Measurements from ENCODE around the gene TRIO. TPM values are rescaled to one million over a fixed set of nuclear protein-coding genes. Genes with fewer than 3 reads are reported as not detected.

The TRIO gene
- total and polyA plus RNA-seq, 4 experiments from 2014 or later = 0.09 to 11.5 (median 9.7) TPM; not detected in 1

DNA sequence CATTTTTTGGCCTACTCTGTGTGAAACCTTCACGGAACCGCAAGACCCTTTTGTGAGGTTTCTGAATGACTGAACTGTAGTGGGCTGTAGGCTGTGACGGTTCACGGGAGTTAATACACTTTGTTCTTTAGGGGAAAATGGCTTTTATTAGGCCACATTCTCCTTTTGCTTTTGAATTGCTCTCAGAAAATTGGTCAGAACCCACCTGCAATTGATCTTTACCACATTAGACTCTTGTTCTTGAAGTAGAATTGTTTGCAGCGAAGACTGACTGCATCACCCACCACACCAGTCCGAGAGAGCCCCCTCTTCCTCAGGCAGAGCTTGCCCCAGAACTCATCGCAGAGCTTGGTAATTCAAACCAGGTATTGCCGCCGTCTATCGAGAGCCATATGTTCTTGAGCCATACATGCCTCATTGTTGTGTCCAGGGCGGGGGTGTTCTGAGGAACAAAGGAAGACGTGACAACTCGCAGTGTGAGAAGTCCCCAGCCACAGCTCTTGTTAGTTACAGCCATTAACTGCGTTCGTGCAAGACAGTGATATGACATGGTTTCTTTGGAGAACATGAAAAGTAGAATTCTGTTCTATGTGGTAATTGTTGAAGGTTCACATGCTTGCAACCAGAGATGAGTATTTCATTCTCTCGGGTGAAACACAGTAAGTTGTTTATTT, 272.0 kb downstream of the TRIO start:
- Histone ChIP-seq H3K9me3 (ENCODE audit: control insufficient read depth in 1 of 2, low read length in 2 of 2) (no peaks in the 10 kb centered on the region), H3K4me3 (ENCODE audit: low read length in 2 of 2) (peak overlapping the region in 1 of 2 donors; percentile 29), H3K4me1 (ENCODE audit: insufficient read depth, low read length) (peaks cover 47% of the 10 kb centered on the region), H3K36me3 (ENCODE audit: insufficient read depth, low read length) (no peaks in the 10 kb centered on the region), H3K27me3 (ENCODE audit: insufficient read depth, low read length) (no peaks in the 10 kb centered on the region), H3K27ac (ENCODE audit: low read depth, low read length) (peak overlapping the region; percentile 58)
- H3K4me1 Mint-ChIP-seq = peaks cover 32 to 66% (median 46%) of the 10 kb centered on the region in 4 donors
- peaks cover 0 to 1% of the 10 kb centered on the region in 2 donors for H3K36me3 Mint-ChIP-seq
- H3K27ac Mint-ChIP-seq = peak overlapping the region; percentile 83 to 98 (median 95)
- H3K4me3 Mint-ChIP-seq = peak overlapping the region; percentile 48 to 79 (median 63)
- CTCF ChIA-PET (ENCODE audit: partially characterized antibody) = interaction anchor here (1.1 to 4.9 kb wide), 4 partner anchors 9 to 233 kb away, joined by 3 to 29 read pairs (median 14); no protein-coding TSS in a partner anchor
- no peaks in the 10 kb centered on the region for H3K9me3 Mint-ChIP-seq
- DNase-seq = peak in 4 of 5 donors; percentile 13 to 19 (median 16)
- POLR2A ChIA-PET (ENCODE audit: partially characterized antibody) = interaction anchor here (0.6 to 2.8 kb wide), 4 partner anchors 15 to 352 kb away, joined by 3 to 26 read pairs (median 6); partner anchors contain the start of gene OTULINL
- intact Hi-C loops (cut with micrococcal nuclease) = loop anchor here (2.0 kb wide), 1 partner anchor 396 kb away; no protein-coding TSS in a partner anchor
- peaks cover 0 to 2% of the 10 kb centered on the region in 2 donors for H3K27me3 Mint-ChIP-seq

- H3K4me3 ChIP-seq (ENCODE audit: low read length in 2 of 2) = no peak overlapping the region
- peak overlapping the region; percentile 58 for H3K27ac ChIP-seq (ENCODE audit: low read depth, low read length)
Measured at GRCh38 chr5:14415698-14416074, 272.5 kb downstream of the TRIO start.

DNA sequence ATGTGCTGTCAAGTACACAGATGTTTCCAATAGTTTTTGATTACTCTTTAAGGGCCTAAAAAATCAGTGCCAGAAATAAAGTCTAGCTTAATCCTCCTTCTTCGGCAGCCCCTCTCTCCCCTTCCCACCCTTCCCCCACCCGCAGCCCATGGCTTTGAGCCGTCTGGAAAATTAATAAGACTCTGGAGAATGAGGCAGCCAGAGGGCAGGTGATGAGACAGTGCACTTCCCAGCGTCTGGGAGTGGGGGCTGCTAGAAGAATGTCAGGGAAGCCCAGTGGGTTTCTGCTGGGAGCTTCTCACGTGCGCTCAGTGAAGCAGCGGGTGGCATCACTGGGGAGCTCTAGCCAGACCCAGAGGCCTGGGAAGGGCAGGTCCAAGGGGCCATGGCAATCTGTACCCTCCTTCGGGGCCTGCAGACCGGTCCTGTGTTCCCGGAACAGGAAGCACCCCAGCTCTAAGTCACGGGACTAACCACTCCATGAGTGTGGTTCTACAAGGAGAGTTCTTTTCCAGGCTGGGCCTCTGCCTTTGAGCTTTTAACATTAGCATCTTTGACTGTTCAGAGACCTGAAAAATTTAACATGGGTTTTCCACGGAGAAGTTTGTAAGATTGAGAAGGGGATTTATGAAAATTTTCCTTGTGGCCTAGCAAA, 273.6 kb downstream of the TRIO start:
- peaks cover 32 to 66% (median 46%) of the 10 kb centered on the region in 4 donors for H3K4me1 Mint-ChIP-seq

More at GRCh38 chr5:14415698-14416074, 272.5 kb downstream of the TRIO start:
- H3K27me3 Mint-ChIP-seq = peaks cover 0 to 2% of the 10 kb centered on the region in 2 donors
- Histone ChIP-seq H3K36me3 (ENCODE audit: insufficient read depth, low read length) (no peaks in the 10 kb centered on the region), H3K4me1 (ENCODE audit: insufficient read depth, low read length) (peaks cover 47% of the 10 kb centered on the region), H3K9me3 (ENCODE audit: control insufficient read depth in 1 of 2, low read length in 2 of 2) (no peaks in the 10 kb centered on the region), H3K27me3 (ENCODE audit: insufficient read depth, low read length) (no peaks in the 10 kb centered on the region)
- peak in 1 of 5 donors; percentile 51 for DNase-seq
- CTCF ChIA-PET (ENCODE audit: partially characterized antibody) = interaction anchor here (4.8 kb wide), 1 partner anchor 232 kb away, joined by 25 read pairs; no protein-coding TSS in a partner anchor
- intact Hi-C loops (cut with micrococcal nuclease) = loop anchor here (2.0 kb wide), 1 partner anchor 395 kb away; no protein-coding TSS in a partner anchor
- peaks cover 32 to 66% (median 46%) of the 10 kb centered on the region in 4 donors for H3K4me1 Mint-ChIP-seq
- H3K27ac Mint-ChIP-seq = peak overlapping the region; percentile 83 to 98 (median 95)
- POLR2A ChIA-PET (ENCODE audit: partially characterized antibody) = interaction anchor here (1.0 to 2.8 kb wide), 3 partner anchors 16 to 233 kb away, joined by 3 to 26 read pairs (median 7); partner anchors contain the start of gene OTULINL
- peak overlapping the region; percentile 48 to 79 (median 63) for H3K4me3 Mint-ChIP-seq
- peaks cover 0 to 1% of the 10 kb centered on the region in 2 donors for H3K36me3 Mint-ChIP-seq
- H3K9me3 Mint-ChIP-seq = no peaks in the 10 kb centered on the region

GRCh38 chr5:14417276-14417730, 274.2 kb downstream of the TRIO start:
- Mint-ChIP-seq H3K27me3 (peaks cover 0 to 2% of the 10 kb centered on the region in 2 donors), H3K36me3 (peaks cover 0 to 1% of the 10 kb centered on the region in 2 donors), H3K4me1 (peaks cover 32 to 63% (median 44%) of the 10 kb centered on the region in 4 donors), H3K4me3 (peak overlapping the region in 3 of 8 donors; percentile 44 to 67 (median 55)), H3K9me3 (no peaks in the 10 kb centered on the region), H3K27ac (peak overlapping the region in 6 of 7 donors; percentile 63 to 87 (median 80))
- ChIA-PET CTCF (ENCODE audit: partially characterized antibody) (interaction anchor here (1.0 to 1.4 kb wide), 3 partner anchors 19 to 231 kb away, joined by 3 to 8 read pairs (median 4); no protein-coding TSS in a partner anchor), POLR2A (ENCODE audit: partially characterized antibody) (no interaction called here)
- Histone ChIP-seq H3K27me3 (ENCODE audit: insufficient read depth, low read length) (no peaks in the 10 kb centered on the region), H3K27ac (ENCODE audit: low read depth, low read length) (no peak overlapping the region), H3K36me3 (ENCODE audit: insufficient read depth, low read length) (no peaks in the 10 kb centered on the region), H3K9me3 (ENCODE audit: control insufficient read depth in 1 of 2, low read length in 2 of 2) (no peaks in the 10 kb centered on the region), H3K4me3 (ENCODE audit: low read length in 2 of 2) (no peak overlapping the region), H3K4me1 (ENCODE audit: insufficient read depth, low read length) (peaks cover 46% of the 10 kb centered on the region)
- intact Hi-C loops (cut with micrococcal nuclease) = no loop called here
- no peak for DNase-seq

More for the DNA sequence above, 273.6 kb downstream of the TRIO start:
- no peak overlapping the region for H3K4me3 ChIP-seq (ENCODE audit: low read length in 2 of 2)
- peaks cover 47% of the 10 kb centered on the region for H3K4me1 ChIP-seq (ENCODE audit: insufficient read depth, low read length)
- H3K27me3 ChIP-seq (ENCODE audit: insufficient read depth, low read length) = no peaks in the 10 kb centered on the region
- POLR2A ChIA-PET (ENCODE audit: partially characterized antibody) = no interaction called here
- H3K9me3 ChIP-seq (ENCODE audit: control insufficient read depth in 1 of 2, low read length in 2 of 2) = no peaks in the 10 kb centered on the region
- no peaks in the 10 kb centered on the region for H3K36me3 ChIP-seq (ENCODE audit: insufficient read depth, low read length)
- H3K27ac ChIP-seq (ENCODE audit: low read depth, low read length) = no peak overlapping the region
- DNase-seq = no peak
- Mint-ChIP-seq H3K36me3 (peaks cover 0 to 1% of the 10 kb centered on the region in 2 donors), H3K27ac (peak overlapping the region in 6 of 7 donors; percentile 72 to 95 (median 82)), H3K27me3 (peaks cover 0 to 2% of the 10 kb centered on the region in 2 donors), H3K4me3 (peak overlapping the region in 3 of 8 donors; percentile 44 to 67 (median 55)), H3K9me3 (no peaks in the 10 kb centered on the region)
- intact Hi-C loops (cut with micrococcal nuclease) = no loop called here
- CTCF ChIA-PET (ENCODE audit: partially characterized antibody) = interaction anchor here (1.0 to 1.4 kb wide), 3 partner anchors 19 to 231 kb away, joined by 3 to 8 read pairs (median 4); no protein-coding TSS in a partner anchor

- Mint-ChIP-seq H3K9me3 (no peaks in the 10 kb centered on the region), H3K27ac (peak overlapping the region in 4 of 7 donors; percentile 19 to 66 (median 50)), H3K27me3 (peaks cover 0 to 2% of the 10 kb centered on the region in 2 donors), H3K4me1 (peaks cover 30 to 55% (median 39%) of the 10 kb centered on the region in 4 donors), H3K36me3 (peaks cover 0 to 1% of the 10 kb centered on the region in 2 donors), H3K4me3 (peak overlapping the region in 1 of 8 donors; percentile 23)
- CTCF ChIA-PET (ENCODE audit: partially characterized antibody) = interaction anchor here (1.1 to 1.4 kb wide), 2 partner anchors 230 kb away, joined by 5 to 8 read pairs; no protein-coding TSS in a partner anchor
- POLR2A ChIA-PET (ENCODE audit: partially characterized antibody) = no interaction called here
- Histone ChIP-seq H3K4me1 (ENCODE audit: insufficient read depth, low read length) (peaks cover 39% of the 10 kb centered on the region), H3K36me3 (ENCODE audit: insufficient read depth, low read length) (no peaks in the 10 kb centered on the region), H3K9me3 (ENCODE audit: control insufficient read depth in 1 of 2, low read length in 2 of 2) (no peaks in the 10 kb centered on the region), H3K27ac (ENCODE audit: low read depth, low read length) (no peak overlapping the region), H3K27me3 (ENCODE audit: insufficient read depth, low read length) (no peaks in the 10 kb centered on the region), H3K4me3 (ENCODE audit: low read length in 2 of 2) (no peak overlapping the region)
- no peak for DNase-seq
- intact Hi-C loops (cut with micrococcal nuclease) = no loop called here
Measured at GRCh38 chr5:14417792-14418765, 274.9 kb downstream of the TRIO start.

GRCh38 chr5:14419686-14420085, 276.5 kb downstream of the TRIO start:
- Mint-ChIP-seq H3K27ac (no peak overlapping the region), H3K36me3 (peaks cover 0 to 1% of the 10 kb centered on the region in 2 donors), H3K9me3 (no peaks in the 10 kb centered on the region), H3K4me1 (peaks cover 15 to 39% (median 24%) of the 10 kb centered on the region in 4 donors), H3K4me3 (no peak overlapping the region), H3K27me3 (peaks cover 0 to 2% of the 10 kb centered on the region in 2 donors)
- no peak for DNase-seq
- no peak overlapping the region for H3K4me3 ChIP-seq (ENCODE audit: low read length in 2 of 2)
- CTCF ChIA-PET (ENCODE audit: partially characterized antibody) = interaction anchor here (1.1 kb wide), 1 partner anchor 229 kb away, joined by 5 read pairs; no protein-coding TSS in a partner anchor
- H3K9me3 ChIP-seq (ENCODE audit: control insufficient read depth in 1 of 2, low read length in 2 of 2) = no peaks in the 10 kb centered on the region
- no peaks in the 10 kb centered on the region for H3K36me3 ChIP-seq (ENCODE audit: insufficient read depth, low read length)
- H3K4me1 ChIP-seq (ENCODE audit: insufficient read depth, low read length) = peaks cover 24% of the 10 kb centered on the region
- H3K27ac ChIP-seq (ENCODE audit: low read depth, low read length) = no peak overlapping the region
- no peaks in the 10 kb centered on the region for H3K27me3 ChIP-seq (ENCODE audit: insufficient read depth, low read length)
- POLR2A ChIA-PET (ENCODE audit: partially characterized antibody) = no interaction called here
- intact Hi-C loops (cut with micrococcal nuclease) = no loop called here

Data from CD4-positive, alpha-beta memory T cell (primary cell).